ENCODE results near the gene SYTL3. TPM values are rescaled to one million over a fixed set of nuclear protein-coding genes. Genes with fewer than 3 reads are reported as not detected.

SYTL3 gene
- total RNA-seq, 2 experiments from 2014 or later, result 151 to 163 TPM

GRCh38 chr6:158619922-158620801 lies 29.7 kb upstream of the SYTL3 start:
- no peak overlapping the region for H3K27ac Mint-ChIP-seq
- TF ChIP-seq, protein P1, sequence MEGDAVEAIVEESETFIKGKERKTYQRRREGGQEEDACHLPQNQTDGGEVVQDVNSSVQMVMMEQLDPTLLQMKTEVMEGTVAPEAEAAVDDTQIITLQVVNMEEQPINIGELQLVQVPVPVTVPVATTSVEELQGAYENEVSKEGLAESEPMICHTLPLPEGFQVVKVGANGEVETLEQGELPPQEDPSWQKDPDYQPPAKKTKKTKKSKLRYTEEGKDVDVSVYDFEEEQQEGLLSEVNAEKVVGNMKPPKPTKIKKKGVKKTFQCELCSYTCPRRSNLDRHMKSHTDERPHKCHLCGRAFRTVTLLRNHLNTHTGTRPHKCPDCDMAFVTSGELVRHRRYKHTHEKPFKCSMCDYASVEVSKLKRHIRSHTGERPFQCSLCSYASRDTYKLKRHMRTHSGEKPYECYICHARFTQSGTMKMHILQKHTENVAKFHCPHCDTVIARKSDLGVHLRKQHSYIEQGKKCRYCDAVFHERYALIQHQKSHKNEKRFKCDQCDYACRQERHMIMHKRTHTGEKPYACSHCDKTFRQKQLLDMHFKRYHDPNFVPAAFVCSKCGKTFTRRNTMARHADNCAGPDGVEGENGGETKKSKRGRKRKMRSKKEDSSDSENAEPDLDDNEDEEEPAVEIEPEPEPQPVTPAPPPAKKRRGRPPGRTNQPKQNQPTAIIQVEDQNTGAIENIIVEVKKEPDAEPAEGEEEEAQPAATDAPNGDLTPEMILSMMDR (IDR thresholded peaks at IDR 0.05), result no peak
- no peaks in the 10 kb centered on the region for H3K27me3 Mint-ChIP-seq
- ATAC-seq (no peak), DNase-seq (no peak)
- H3K9me3 Mint-ChIP-seq, result no peaks in the 10 kb centered on the region
- intact Hi-C loops (cut with micrococcal nuclease), result no loop called here
- CTCF ChIA-PET, result interaction anchor here (1.1 kb wide), 1 partner anchor 406 kb away, joined by 4 read pairs; no protein-coding TSS in a partner anchor
- POLR2A ChIA-PET, result interaction anchor here (0.8 to 1.6 kb wide), 2 partner anchors 8 to 17 kb away, joined by 3 to 5 read pairs; no protein-coding TSS in a partner anchor
- peaks cover 35% of the 10 kb centered on the region for H3K36me3 Mint-ChIP-seq (ENCODE audit: low read depth)
- peaks cover 8% of the 10 kb centered on the region for H3K4me1 Mint-ChIP-seq (ENCODE audit: low read depth)
- no peak overlapping the region for H3K4me3 Mint-ChIP-seq

DNA sequence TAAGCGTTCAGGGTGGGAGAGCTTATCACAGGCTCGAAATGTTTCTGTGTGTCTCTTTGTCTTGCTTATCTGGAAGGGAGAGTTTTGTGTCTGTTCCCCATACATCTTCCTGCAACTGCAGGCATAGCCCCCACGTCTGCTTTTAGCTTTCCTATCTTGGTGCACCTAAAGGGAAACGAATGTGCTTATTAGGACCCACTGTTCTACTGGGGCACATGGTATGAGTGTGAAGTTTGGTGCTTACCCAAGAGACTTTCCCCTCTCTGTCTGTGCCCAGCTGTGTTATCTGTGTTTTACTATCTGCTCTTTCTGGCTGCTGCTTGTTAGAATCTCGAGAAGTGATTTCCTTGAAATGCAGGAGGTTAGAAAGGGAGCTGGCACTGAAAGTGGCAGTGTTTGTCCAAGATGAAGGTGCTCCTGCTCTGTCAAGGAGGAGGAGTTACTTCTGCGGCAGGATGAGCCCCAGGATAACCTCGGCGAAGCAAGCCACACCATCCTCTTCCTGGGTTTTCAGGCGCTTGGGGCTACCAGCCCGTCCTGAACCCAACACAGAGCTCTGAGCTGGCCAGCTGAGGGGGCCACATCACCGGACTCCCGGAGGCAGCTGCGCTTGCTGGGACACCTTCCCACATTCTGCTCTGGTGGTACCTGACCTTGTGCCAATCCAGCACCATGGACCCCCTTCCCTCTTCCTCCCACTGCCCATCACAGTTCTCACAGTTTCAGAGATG lies 28.7 kb upstream of the SYTL3 start:
- Mint-ChIP-seq H3K27me3 (no peaks in the 10 kb centered on the region), H3K4me1 (ENCODE audit: low read depth) (peaks cover 8% of the 10 kb centered on the region), H3K9me3 (no peaks in the 10 kb centered on the region), H3K36me3 (ENCODE audit: low read depth) (peaks cover 31% of the 10 kb centered on the region), H3K27ac (no peak overlapping the region), H3K4me3 (no peak overlapping the region)
- DNase-seq (no peak), ATAC-seq (no peak)
- intact Hi-C loops (cut with micrococcal nuclease), result no loop called here
- TF ChIP-seq, protein P1 (IDR thresholded peaks at IDR 0.05), result no peak
- CTCF ChIA-PET, result interaction anchor here (1.1 to 1.9 kb wide), 3 partner anchors 15 to 407 kb away, joined by 3 to 7 read pairs (median 4); no protein-coding TSS in a partner anchor
- POLR2A ChIA-PET, result interaction anchor here (0.8 to 1.6 kb wide), 3 partner anchors 9 to 18 kb away, joined by 3 to 5 read pairs (median 3); no protein-coding TSS in a partner anchor

- TF ChIP-seq, protein P1 (IDR thresholded peaks at IDR 0.05), result no peak
- ATAC-seq, result no peak
- Mint-ChIP-seq H3K9me3 (no peaks in the 10 kb centered on the region), H3K27ac (no peak overlapping the region), H3K27me3 (no peaks in the 10 kb centered on the region), H3K4me3 (no peak overlapping the region), H3K36me3 (ENCODE audit: low read depth) (peaks cover 34% of the 10 kb centered on the region), H3K4me1 (ENCODE audit: low read depth) (peaks cover 8% of the 10 kb centered on the region)
- CTCF ChIA-PET, result interaction anchor here (1.2 to 1.9 kb wide), 2 partner anchors 16 to 21 kb away, joined by 3 to 7 read pairs; no protein-coding TSS in a partner anchor
- intact Hi-C loops (cut with micrococcal nuclease), result no loop called here
- no peak for DNase-seq
- POLR2A ChIA-PET, result interaction anchor here (0.9 to 1.6 kb wide), 2 partner anchors 15 to 17 kb away, joined by 3 to 5 read pairs; no protein-coding TSS in a partner anchor
Observed at GRCh38 chr6:158621694-158622544, 27.9 kb upstream of the SYTL3 start.

DNA sequence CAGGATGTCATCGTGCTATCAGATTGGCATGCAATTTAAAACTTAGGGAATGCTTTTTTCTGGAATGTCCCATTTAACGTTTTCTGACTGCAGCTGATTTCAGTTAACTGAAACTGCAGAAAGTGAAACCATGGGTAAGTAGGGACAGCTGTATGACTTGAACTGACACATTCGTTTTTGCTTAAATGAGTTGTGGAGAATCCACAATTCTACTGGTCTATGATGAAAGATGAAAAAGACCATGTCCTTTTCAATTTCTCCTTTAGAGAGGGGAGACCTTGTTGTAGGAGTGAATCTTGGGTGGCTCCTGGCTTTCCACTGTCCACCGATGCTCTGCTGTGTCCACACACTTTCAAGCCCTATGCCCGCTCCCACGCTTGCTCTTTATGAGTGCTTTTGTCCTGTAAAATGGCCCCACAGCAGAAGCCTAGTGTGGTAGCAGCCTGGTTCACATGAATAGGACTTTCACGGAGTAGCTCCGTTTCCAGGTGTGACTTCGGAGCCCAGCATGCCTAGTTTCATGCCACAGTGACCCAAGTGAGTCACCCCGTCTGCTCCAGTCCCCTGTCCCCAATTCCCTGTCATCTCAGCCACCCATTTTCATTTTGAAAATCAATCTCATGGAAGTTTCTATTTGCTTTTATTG lies 27.2 kb upstream of the SYTL3 start:
- ATAC-seq, result no peak
- intact Hi-C loops (cut with micrococcal nuclease), result no loop called here
- TF ChIP-seq, protein P1 (IDR thresholded peaks at IDR 0.05), result no peak
- H3K27me3 Mint-ChIP-seq, result no peaks in the 10 kb centered on the region
- no peak for DNase-seq
- no peaks in the 10 kb centered on the region for H3K9me3 Mint-ChIP-seq
- ChIA-PET POLR2A (interaction anchor here (0.9 kb wide), 1 partner anchor 65 kb away, joined by 4 read pairs; no protein-coding TSS in a partner anchor), CTCF (interaction anchor here (1.9 kb wide), 1 partner anchor 16 kb away, joined by 7 read pairs; no protein-coding TSS in a partner anchor)
- H3K4me3 Mint-ChIP-seq, result no peak overlapping the region
- H3K4me1 Mint-ChIP-seq (ENCODE audit: low read depth), result peaks cover 9% of the 10 kb centered on the region
- H3K36me3 Mint-ChIP-seq (ENCODE audit: low read depth), result peaks cover 34% of the 10 kb centered on the region
- H3K27ac Mint-ChIP-seq, result peak overlapping the region; percentile 37
